ENCODE measurements around the gene TMEM242.

The TMEM242 gene

GRCh38 chr6:157248264-157248663 is 75.1 kb downstream of the TMEM242 start:
- ATAC-seq: no peak
- no peak for TF ChIP-seq RARB (CRISPR knock-in tag; IDR thresholded peaks at IDR 0.05)
- no peak for TF ChIP-seq ARNTL (CRISPR knock-in tag; IDR thresholded peaks at IDR 0.05; ENCODE audit: borderline replicate concordance, low read depth)
- TF ChIP-seq ZNF8 (CRISPR knock-in tag; IDR thresholded peaks at IDR 0.05): no peak
- TF ChIP-seq TCF4 (CRISPR knock-in tag; IDR thresholded peaks at IDR 0.05; ENCODE audit: borderline replicate concordance): no peak
- no peak for TF ChIP-seq ESRRG (CRISPR knock-in tag; IDR thresholded peaks at IDR 0.05)
- TF ChIP-seq, protein P1, sequence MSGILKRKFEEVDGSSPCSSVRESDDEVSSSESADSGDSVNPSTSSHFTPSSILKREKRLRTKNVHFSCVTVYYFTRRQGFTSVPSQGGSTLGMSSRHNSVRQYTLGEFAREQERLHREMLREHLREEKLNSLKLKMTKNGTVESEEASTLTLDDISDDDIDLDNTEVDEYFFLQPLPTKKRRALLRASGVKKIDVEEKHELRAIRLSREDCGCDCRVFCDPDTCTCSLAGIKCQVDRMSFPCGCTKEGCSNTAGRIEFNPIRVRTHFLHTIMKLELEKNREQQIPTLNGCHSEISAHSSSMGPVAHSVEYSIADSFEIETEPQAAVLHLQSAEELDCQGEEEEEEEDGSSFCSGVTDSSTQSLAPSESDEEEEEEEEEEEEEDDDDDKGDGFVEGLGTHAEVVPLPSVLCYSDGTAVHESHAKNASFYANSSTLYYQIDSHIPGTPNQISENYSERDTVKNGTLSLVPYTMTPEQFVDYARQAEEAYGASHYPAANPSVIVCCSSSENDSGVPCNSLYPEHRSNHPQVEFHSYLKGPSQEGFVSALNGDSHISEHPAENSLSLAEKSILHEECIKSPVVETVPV (CRISPR knock-in tag; IDR thresholded peaks at IDR 0.05): no peak
- TF ChIP-seq CSDC2 (CRISPR knock-in tag; IDR thresholded peaks at IDR 0.05): no peak
- no peak for TF ChIP-seq OSR1 (CRISPR knock-in tag; IDR thresholded peaks at IDR 0.05)
- TF ChIP-seq ZFP3 (CRISPR knock-in tag; IDR thresholded peaks at IDR 0.05): no peak
- TF ChIP-seq CREB5 (CRISPR knock-in tag; IDR thresholded peaks at IDR 0.05; ENCODE audit: low read depth): no peak
- TF ChIP-seq TSHZ2 (CRISPR knock-in tag; IDR thresholded peaks at IDR 0.05): no peak
- no peak for TF ChIP-seq ZFP30 (CRISPR knock-in tag; IDR thresholded peaks at IDR 0.05)
- TF ChIP-seq, protein P2, sequence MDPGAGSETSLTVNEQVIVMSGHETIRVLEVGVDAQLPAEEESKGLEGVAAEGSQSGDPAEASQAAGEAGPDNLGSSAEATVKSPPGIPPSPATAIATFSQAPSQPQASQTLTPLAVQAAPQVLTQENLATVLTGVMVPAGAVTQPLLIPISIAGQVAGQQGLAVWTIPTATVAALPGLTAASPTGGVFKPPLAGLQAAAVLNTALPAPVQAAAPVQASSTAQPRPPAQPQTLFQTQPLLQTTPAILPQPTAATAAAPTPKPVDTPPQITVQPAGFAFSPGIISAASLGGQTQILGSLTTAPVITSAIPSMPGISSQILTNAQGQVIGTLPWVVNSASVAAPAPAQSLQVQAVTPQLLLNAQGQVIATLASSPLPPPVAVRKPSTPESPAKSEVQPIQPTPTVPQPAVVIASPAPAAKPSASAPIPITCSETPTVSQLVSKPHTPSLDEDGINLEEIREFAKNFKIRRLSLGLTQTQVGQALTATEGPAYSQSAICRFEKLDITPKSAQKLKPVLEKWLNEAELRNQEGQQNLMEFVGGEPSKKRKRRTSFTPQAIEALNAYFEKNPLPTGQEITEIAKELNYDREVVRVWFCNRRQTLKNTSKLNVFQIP (CRISPR knock-in tag; IDR thresholded peaks at IDR 0.05; ENCODE audit: borderline replicate concordance, low read depth): no peak
- no peak for TF ChIP-seq ISL1 (CRISPR knock-in tag; IDR thresholded peaks at IDR 0.05)
- no peak for TF ChIP-seq SNAI2 (CRISPR knock-in tag; IDR thresholded peaks at IDR 0.05)

GRCh38 chr6:157246771-157247484 is 76.4 kb downstream of the TMEM242 start:
- no peak for ATAC-seq
- TF ChIP-seq RARB (CRISPR knock-in tag; IDR thresholded peaks at IDR 0.05) (no peak), ZC3H10 (CRISPR knock-in tag; IDR thresholded peaks at IDR 0.05) (no peak), BACH2 (CRISPR knock-in tag; IDR thresholded peaks at IDR 0.05; ENCODE audit: borderline replicate concordance) (no peak), ARNTL (CRISPR knock-in tag; IDR thresholded peaks at IDR 0.05; ENCODE audit: borderline replicate concordance, low read depth) (no peak), ZFP3 (CRISPR knock-in tag; IDR thresholded peaks at IDR 0.05) (no peak), CREB5 (CRISPR knock-in tag; IDR thresholded peaks at IDR 0.05; ENCODE audit: low read depth) (no peak), PPARA (CRISPR knock-in tag; IDR thresholded peaks at IDR 0.05; ENCODE audit: borderline replicate concordance) (no peak), SNAI2 (CRISPR knock-in tag; IDR thresholded peaks at IDR 0.05) (no peak), TOX (CRISPR knock-in tag; IDR thresholded peaks at IDR 0.05; ENCODE audit: borderline replicate concordance) (no peak), OSR1 (CRISPR knock-in tag; IDR thresholded peaks at IDR 0.05) (no peak), TSHZ2 (CRISPR knock-in tag; IDR thresholded peaks at IDR 0.05) (no peak), ZNF8 (CRISPR knock-in tag; IDR thresholded peaks at IDR 0.05) (no peak)
- TF ChIP-seq, protein P2 (CRISPR knock-in tag; IDR thresholded peaks at IDR 0.05; ENCODE audit: borderline replicate concordance, low read depth): no peak
- TF ChIP-seq, protein P1 (CRISPR knock-in tag; IDR thresholded peaks at IDR 0.05): no peak
